Measurements from ENCODE around the gene AUTS2. TPM values are rescaled to one million over a fixed set of nuclear protein-coding genes. Genes with fewer than 3 reads are reported as not detected.

The AUTS2 gene
- polyA plus RNA-seq, 1 donor (not counting 4 experiments of a cell fraction or from before 2014, with no cell fraction given), result 4.7 TPM

DNA sequence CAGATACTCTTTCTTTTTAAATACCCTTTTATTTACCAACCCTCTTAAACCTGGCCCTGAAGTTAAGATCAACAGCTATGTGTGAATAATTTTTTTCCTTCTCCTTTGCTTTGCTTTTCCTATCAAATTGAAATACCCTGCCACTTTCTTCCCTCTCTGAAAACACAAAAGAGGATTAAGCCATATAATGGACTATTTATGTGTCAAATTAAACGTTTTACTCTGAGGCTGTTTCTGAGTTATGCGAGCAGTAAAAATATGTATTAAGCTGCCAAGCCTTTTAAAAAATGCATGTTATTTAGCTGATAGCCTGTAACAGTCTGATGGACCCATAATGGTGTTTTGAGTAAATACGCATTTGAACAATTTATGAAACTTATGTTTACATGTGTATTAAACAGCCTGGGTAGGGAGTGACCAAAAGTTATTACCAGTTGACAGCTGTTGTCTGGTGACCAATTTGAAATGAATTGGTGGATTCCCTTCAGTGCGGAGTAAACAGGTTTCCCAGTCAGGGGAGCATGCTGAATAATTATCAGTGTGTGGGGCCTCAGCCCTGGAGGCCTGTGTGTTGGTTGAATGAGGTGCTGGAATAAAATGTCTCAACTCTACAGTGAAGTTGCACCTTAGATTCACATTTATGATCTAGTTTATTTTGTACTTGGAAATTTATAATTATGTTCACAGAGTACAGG lies 89.6 kb downstream of the AUTS2 start:
- Histone ChIP-seq H3K9me3 (ENCODE audit: control insufficient read depth, low read depth, low read length) (no peaks in the 10 kb centered on the region), H2AFZ (ENCODE audit: control insufficient read depth, low read length) (no peak overlapping the region), H3K4me2 (ENCODE audit: control insufficient read depth, extremely low read depth, insufficient read depth, low read depth, low read length) (no peak overlapping the region), H3K9ac (ENCODE audit: control insufficient read depth, extremely low read depth, insufficient read depth, low read length) (no peak overlapping the region), H3K27ac (ENCODE audit: control insufficient read depth, insufficient read depth, low read length) (no peak overlapping the region), H4K20me1 (ENCODE audit: control insufficient read depth, extremely low read depth, insufficient read depth, low read length) (no peaks in the 10 kb centered on the region), H3K4me3 (ENCODE audit: control insufficient read depth in 2 of 3, extremely low read depth in 1 of 3, insufficient read depth in 2 of 3, low read depth in 1 of 3, low read length in 3 of 3) (no peak overlapping the region), H3K36me3 (ENCODE audit: control insufficient read depth in 2 of 2, extremely low read depth in 1 of 2, insufficient read depth in 2 of 2, low read length in 2 of 2) (no peaks in the 10 kb centered on the region), H3K9me1 (ENCODE audit: control insufficient read depth, extremely low read depth, insufficient read depth, low read length) (no peaks in the 10 kb centered on the region), H3K79me2 (ENCODE audit: control insufficient read depth, insufficient read depth, low read length) (no peaks in the 10 kb centered on the region), H3K4me1 (ENCODE audit: control insufficient read depth, extremely low read depth, insufficient read depth, low read length) (no peaks in the 10 kb centered on the region), H3K27me3 (ENCODE audit: control insufficient read depth, extremely low read depth, insufficient read depth, low read length) (no peaks in the 10 kb centered on the region)
- no peak for FAIRE-seq
- TF ChIP-seq EZH2 (IDR thresholded peaks at IDR 0.05; ENCODE audit: low read length), result no peak
- TF ChIP-seq, protein P1, sequence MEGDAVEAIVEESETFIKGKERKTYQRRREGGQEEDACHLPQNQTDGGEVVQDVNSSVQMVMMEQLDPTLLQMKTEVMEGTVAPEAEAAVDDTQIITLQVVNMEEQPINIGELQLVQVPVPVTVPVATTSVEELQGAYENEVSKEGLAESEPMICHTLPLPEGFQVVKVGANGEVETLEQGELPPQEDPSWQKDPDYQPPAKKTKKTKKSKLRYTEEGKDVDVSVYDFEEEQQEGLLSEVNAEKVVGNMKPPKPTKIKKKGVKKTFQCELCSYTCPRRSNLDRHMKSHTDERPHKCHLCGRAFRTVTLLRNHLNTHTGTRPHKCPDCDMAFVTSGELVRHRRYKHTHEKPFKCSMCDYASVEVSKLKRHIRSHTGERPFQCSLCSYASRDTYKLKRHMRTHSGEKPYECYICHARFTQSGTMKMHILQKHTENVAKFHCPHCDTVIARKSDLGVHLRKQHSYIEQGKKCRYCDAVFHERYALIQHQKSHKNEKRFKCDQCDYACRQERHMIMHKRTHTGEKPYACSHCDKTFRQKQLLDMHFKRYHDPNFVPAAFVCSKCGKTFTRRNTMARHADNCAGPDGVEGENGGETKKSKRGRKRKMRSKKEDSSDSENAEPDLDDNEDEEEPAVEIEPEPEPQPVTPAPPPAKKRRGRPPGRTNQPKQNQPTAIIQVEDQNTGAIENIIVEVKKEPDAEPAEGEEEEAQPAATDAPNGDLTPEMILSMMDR (optimal IDR thresholded peaks at IDR 0.05 in 1 of 3, IDR thresholded peaks at IDR 0.05 in 1 of 3, conservative IDR thresholded peaks at IDR 0.05 in 1 of 3; ENCODE audit: extremely low read depth in 1 of 3, insufficient read depth in 2 of 3, low read length in 3 of 3), result no peak
- dilution Hi-C loops (cut with MboI; ENCODE audit: extremely low pct_ligation_motif_present, low sequenced_read_pairs), result no loop called here
- DNase-seq (ENCODE audit: low read depth, low spot score), result no peak

DNA sequence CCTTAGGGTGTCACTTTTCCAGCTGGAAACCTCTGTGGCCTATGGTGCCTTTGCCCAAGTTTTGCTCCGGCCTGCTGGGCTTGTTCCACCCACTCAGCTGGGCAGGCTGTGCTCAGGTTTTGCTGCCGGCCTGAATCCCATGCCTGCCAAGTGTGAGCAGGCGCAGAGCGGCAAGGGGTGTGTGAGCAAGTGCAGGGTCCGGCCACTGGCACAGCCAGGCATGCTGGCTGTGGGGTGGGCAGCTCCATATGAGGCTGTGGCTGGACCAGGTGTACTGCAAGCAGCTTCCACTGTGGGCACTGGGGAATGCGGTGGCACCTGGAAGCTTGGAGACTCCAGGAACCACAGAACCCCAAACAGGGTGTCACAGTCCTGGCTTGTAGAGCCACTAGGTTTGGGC lies 92.1 kb downstream of the AUTS2 start:
- dilution Hi-C loops (cut with MboI; ENCODE audit: extremely low pct_ligation_motif_present, low sequenced_read_pairs), result no loop called here
- no peak overlapping the region for H3K27ac ChIP-seq (ENCODE audit: control insufficient read depth, insufficient read depth, low read length)
- no peak overlapping the region for H3K4me3 ChIP-seq (ENCODE audit: control insufficient read depth in 2 of 3, extremely low read depth in 1 of 3, insufficient read depth in 2 of 3, low read depth in 1 of 3, low read length in 3 of 3)
- no peak for TF ChIP-seq EZH2 (IDR thresholded peaks at IDR 0.05; ENCODE audit: low read length)
- TF ChIP-seq, protein P1 (optimal IDR thresholded peaks at IDR 0.05 in 1 of 3, IDR thresholded peaks at IDR 0.05 in 1 of 3, conservative IDR thresholded peaks at IDR 0.05 in 1 of 3; ENCODE audit: extremely low read depth in 1 of 3, insufficient read depth in 2 of 3, low read length in 3 of 3), result no peak
- no peaks in the 10 kb centered on the region for H3K4me1 ChIP-seq (ENCODE audit: control insufficient read depth, extremely low read depth, insufficient read depth, low read length)
- DNase-seq (ENCODE audit: low read depth, low spot score) (no peak), FAIRE-seq (no peak)
- H2AFZ ChIP-seq (ENCODE audit: control insufficient read depth, low read length), result no peak overlapping the region
- no peaks in the 10 kb centered on the region for H3K9me1 ChIP-seq (ENCODE audit: control insufficient read depth, extremely low read depth, insufficient read depth, low read length)
- H3K79me2 ChIP-seq (ENCODE audit: control insufficient read depth, insufficient read depth, low read length), result no peaks in the 10 kb centered on the region
- H3K9ac ChIP-seq (ENCODE audit: control insufficient read depth, extremely low read depth, insufficient read depth, low read length), result no peak overlapping the region
- H3K4me2 ChIP-seq (ENCODE audit: control insufficient read depth, extremely low read depth, insufficient read depth, low read depth, low read length), result no peak overlapping the region
- no peaks in the 10 kb centered on the region for H3K27me3 ChIP-seq (ENCODE audit: control insufficient read depth, extremely low read depth, insufficient read depth, low read length)
- H3K9me3 ChIP-seq (ENCODE audit: control insufficient read depth, low read depth, low read length), result no peaks in the 10 kb centered on the region
- no peaks in the 10 kb centered on the region for H4K20me1 ChIP-seq (ENCODE audit: control insufficient read depth, extremely low read depth, insufficient read depth, low read length)
- H3K36me3 ChIP-seq (ENCODE audit: control insufficient read depth in 2 of 2, extremely low read depth in 1 of 2, insufficient read depth in 2 of 2, low read length in 2 of 2), result no peaks in the 10 kb centered on the region
